ENCODE measurements around the gene EXOC3L1. TPM values are rescaled to one million over a fixed set of nuclear protein-coding genes. Genes with fewer than 3 reads are reported as not detected.
A peak's percentile ranks its signal among the peaks of the same experiment; 100 is the strongest.

Gene EXOC3L1
- total and polyA plus RNA-seq, 3 experiments from 2014 or later, result not detected

DNA sequence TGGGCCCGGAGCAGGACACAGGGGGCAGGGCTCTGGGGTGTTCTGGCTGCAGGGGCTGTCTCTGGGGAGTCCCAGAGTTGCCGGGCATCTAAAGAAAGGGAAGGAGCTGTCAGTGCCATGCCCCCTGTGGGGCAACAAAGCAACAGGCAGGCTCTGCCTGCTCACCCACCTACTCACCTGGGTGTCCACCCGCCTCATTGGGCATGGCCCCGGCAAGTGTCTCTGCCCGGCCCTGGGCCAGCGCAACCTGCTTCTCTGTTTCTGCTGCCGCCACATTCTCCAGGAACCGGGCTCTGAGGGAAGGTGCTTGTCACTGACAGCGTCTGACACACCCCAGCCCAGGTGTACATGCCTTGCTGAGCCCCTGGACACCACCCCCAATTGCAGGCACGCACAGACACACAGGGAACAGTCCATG is 44.3 kb upstream of the EXOC3L1 start:
- Mint-ChIP-seq H3K4me3 (no peak overlapping the region), H3K27me3 (peaks cover 0 to 2% of the 10 kb centered on the region in 2 donors), H3K9me3 (no peaks in the 10 kb centered on the region), H3K4me1 (peaks cover 5 to 8% (median 7%) of the 10 kb centered on the region in 3 donors), H3K36me3 (peaks cover 0 to 81% (median 7%) of the 10 kb centered on the region in 3 donors), H3K27ac (peak overlapping the region in 2 of 8 donors; percentile 45 to 58)
- Histone ChIP-seq H3K27ac (ENCODE audit: low read depth, low read length) (no peak overlapping the region), H3K9me3 (ENCODE audit: low read length) (no peaks in the 10 kb centered on the region), H3K4me3 (ENCODE audit: low read length) (no peak overlapping the region), H3K4me1 (ENCODE audit: insufficient read depth, low read length) (no peaks in the 10 kb centered on the region), H3K36me3 (ENCODE audit: insufficient read depth, low read length) (peaks cover 28% of the 10 kb centered on the region), H3K27me3 (ENCODE audit: insufficient read depth, low read length, poor library complexity, severe bottlenecking) (no peaks in the 10 kb centered on the region)
- no peak for DNase-seq
- ChIA-PET POLR2A (no interaction called here), CTCF (no interaction called here)

DNA sequence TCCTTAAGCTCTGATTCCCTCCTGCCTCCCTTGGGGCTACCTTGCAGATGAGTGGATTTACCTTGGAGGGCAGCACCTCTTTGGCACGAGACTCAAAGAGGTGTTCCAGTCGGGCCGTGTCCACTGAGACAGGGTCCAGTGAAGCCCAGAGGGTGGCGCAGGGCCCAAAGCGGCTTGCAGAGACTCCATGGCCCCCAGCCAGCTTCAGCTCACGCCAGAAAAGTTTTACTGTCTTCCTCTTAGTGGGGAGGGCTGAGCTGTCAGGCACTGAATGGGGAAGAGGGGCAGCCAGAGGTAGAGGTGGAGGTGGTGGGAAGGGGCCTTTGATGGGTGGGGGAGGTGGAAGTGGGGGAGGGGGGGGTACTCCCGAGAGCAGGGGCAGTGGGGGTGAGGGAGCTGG is 43.7 kb upstream of the EXOC3L1 start:
- Histone ChIP-seq H3K4me1 (ENCODE audit: insufficient read depth, low read length) (no peaks in the 10 kb centered on the region), H3K27ac (ENCODE audit: low read depth, low read length) (no peak overlapping the region), H3K9me3 (ENCODE audit: low read length) (no peaks in the 10 kb centered on the region), H3K27me3 (ENCODE audit: insufficient read depth, low read length, poor library complexity, severe bottlenecking) (no peaks in the 10 kb centered on the region), H3K36me3 (ENCODE audit: insufficient read depth, low read length) (peaks cover 34% of the 10 kb centered on the region), H3K4me3 (ENCODE audit: low read length) (no peak overlapping the region)
- POLR2A ChIA-PET, result no interaction called here
- no peak overlapping the region for H3K27ac Mint-ChIP-seq
- no peak for DNase-seq
- H3K4me3 Mint-ChIP-seq, result peak overlapping the region in 1 of 7 donors; percentile 6
- CTCF ChIA-PET, result no interaction called here
- peaks cover 5 to 13% (median 7%) of the 10 kb centered on the region in 3 donors for H3K4me1 Mint-ChIP-seq
- H3K9me3 Mint-ChIP-seq, result no peaks in the 10 kb centered on the region
- H3K27me3 Mint-ChIP-seq, result peaks cover 0 to 2% of the 10 kb centered on the region in 2 donors
- H3K36me3 Mint-ChIP-seq, result peaks cover 0 to 81% (median 7%) of the 10 kb centered on the region in 3 donors

DNA sequence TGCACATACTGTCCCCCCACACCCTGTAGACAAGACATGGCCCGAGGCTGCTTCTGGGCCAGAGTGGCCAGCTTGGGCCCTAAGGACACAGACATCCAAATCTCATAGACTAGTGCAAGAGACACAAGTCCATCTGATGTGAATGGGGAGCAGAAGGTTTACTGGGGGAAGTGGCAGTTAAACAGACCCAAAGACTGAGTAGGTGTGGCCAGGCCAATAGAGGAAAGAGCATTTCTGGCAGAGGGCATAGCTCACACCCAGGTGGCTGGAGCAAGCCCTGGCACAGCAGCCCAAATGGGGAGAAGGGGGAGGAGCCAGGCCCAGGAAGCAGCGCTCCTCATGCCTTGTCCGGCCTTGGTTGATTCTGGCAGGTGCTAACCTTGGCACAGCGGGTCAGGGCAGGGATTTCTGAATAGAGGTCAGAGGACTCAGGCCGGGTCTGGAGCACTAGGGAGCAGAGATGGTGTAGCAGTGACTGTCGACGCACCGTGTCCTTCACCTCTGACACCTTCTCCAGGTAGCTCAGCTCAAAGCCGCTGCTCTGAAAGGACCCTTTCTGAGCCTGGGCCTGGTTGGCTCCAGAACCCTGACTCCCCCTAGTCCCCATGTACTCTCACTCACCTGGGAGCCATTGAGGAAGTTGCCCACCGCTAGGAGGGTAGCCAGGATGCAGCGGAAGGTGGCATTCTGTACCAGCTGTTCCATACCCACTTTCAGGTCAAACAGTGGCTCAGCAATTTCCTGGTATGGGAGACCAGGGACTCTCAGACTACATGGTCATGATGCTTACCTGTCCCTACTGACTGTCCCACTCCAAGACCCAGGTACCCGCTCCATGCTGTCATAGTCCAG is 41.1 kb upstream of the EXOC3L1 start:
- H3K9me3 Mint-ChIP-seq, result no peaks in the 10 kb centered on the region
- peak overlapping the region in 2 of 8 donors; percentile 12 to 75 for H3K27ac Mint-ChIP-seq
- Histone ChIP-seq H3K27ac (ENCODE audit: low read depth, low read length) (no peak overlapping the region), H3K27me3 (ENCODE audit: insufficient read depth, low read length, poor library complexity, severe bottlenecking) (no peaks in the 10 kb centered on the region), H3K9me3 (ENCODE audit: low read length) (no peaks in the 10 kb centered on the region), H3K36me3 (ENCODE audit: insufficient read depth, low read length) (peaks cover 36% of the 10 kb centered on the region), H3K4me3 (ENCODE audit: low read length) (no peak overlapping the region), H3K4me1 (ENCODE audit: insufficient read depth, low read length) (peaks cover 18% of the 10 kb centered on the region)
- H3K4me1 Mint-ChIP-seq, result peaks cover 24 to 34% (median 24%) of the 10 kb centered on the region in 3 donors
- CTCF ChIA-PET, result interaction anchor here (1.8 kb wide), 1 partner anchor 15 kb away, joined by 4 read pairs; no protein-coding TSS in a partner anchor
- peaks cover 0 to 74% (median 5%) of the 10 kb centered on the region in 3 donors for H3K36me3 Mint-ChIP-seq
- H3K27me3 Mint-ChIP-seq, result peaks cover 0 to 3% of the 10 kb centered on the region in 2 donors
- peak overlapping the region in 1 of 7 donors; percentile 16 for H3K4me3 Mint-ChIP-seq
- POLR2A ChIA-PET, result no interaction called here
- DNase-seq, result no peak

DNA sequence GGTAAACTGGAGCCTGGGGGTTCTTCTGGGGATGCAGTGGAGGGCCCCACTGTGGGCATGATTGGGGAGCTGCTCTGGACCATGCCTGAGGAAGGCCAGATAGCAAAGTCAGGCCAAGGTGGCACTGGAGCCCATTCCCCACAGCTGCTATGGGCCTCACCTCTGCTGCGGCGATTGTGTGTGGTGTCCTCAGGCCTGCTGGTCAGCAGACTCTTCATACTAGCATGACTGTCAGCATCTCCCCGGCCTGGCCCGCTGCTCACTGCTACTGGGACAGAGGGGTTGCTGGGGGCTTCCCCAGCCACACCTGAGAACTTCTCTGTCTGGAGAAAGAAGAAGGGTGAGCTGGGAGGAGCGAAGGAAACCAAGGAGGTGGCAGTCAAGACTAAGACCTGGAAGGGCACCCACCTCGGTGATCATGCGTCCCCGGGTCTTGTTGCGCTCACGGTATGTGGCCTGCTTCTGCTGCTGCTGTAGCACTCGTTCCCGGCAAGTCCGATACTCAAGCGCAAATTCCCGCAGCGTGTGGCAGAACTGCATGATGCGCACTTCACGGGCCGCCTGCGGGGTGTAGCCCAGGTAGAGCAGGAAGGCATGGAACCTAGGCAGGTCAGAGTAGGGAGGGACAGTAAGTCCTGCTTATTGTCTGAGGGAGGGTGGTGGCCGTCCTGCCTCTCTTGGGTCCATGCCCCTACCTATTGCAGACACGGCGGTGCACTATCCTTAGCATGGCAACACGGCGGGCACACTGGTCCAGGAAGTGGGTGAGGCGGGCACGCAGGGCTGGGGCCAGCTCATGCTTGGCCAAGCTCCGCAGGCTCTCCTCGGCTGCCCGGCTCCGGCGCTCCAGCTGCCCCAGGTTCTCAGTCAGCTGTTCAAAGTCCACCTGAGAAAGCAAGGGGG is 40.2 kb upstream of the EXOC3L1 start:
- peaks cover 0 to 68% (median 4%) of the 10 kb centered on the region in 3 donors for H3K36me3 Mint-ChIP-seq

DNA sequence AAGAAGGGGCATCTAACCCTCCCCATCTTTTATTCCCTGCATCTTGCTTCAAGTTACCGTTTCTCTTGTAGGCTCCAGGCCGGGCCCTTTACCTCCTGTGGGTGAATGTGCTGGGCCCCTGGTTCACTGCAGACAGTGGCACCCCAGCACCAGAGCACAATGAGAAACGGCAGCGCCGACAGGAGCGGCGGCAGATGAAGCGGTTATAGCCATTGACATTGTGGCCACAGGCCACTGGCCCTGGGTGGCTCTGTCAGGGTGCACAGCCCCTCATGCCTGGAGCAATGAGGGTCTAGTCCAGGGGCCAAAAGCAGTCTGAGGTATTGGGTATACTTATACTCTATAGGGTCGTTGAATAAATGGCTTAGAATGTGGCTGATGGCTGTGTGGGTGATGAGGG is 39.0 kb upstream of the EXOC3L1 start:
- CTCF ChIA-PET, result interaction anchor here (1.9 kb wide), 1 partner anchor 17 kb away, joined by 5 read pairs; no protein-coding TSS in a partner anchor
- H3K9me3 ChIP-seq (ENCODE audit: low read length), result no peaks in the 10 kb centered on the region
- no peaks in the 10 kb centered on the region for H3K27me3 ChIP-seq (ENCODE audit: insufficient read depth, low read length, poor library complexity, severe bottlenecking)
- H3K36me3 Mint-ChIP-seq, result peaks cover 0 to 57% (median 4%) of the 10 kb centered on the region in 3 donors
- POLR2A ChIA-PET, result no interaction called here
- H3K4me3 Mint-ChIP-seq, result peak overlapping the region; percentile 11 to 100 (median 99)
- H3K4me3 ChIP-seq (ENCODE audit: low read length), result no peak overlapping the region
- H3K4me1 Mint-ChIP-seq, result peaks cover 37 to 52% (median 44%) of the 10 kb centered on the region in 3 donors
- no peak overlapping the region for H3K27ac ChIP-seq (ENCODE audit: low read depth, low read length)
- peak overlapping the region in 3 of 8 donors; percentile 27 to 69 (median 66) for H3K27ac Mint-ChIP-seq
- H3K27me3 Mint-ChIP-seq, result peaks cover 0 to 2% of the 10 kb centered on the region in 2 donors
- H3K36me3 ChIP-seq (ENCODE audit: insufficient read depth, low read length), result peaks cover 29% of the 10 kb centered on the region
- H3K4me1 ChIP-seq (ENCODE audit: insufficient read depth, low read length), result peaks cover 36% of the 10 kb centered on the region
- DNase-seq, result no peak
- no peaks in the 10 kb centered on the region for H3K9me3 Mint-ChIP-seq

More for the DNA sequence above, 40.2 kb upstream of the EXOC3L1 start:
- Histone ChIP-seq H3K4me1 (ENCODE audit: insufficient read depth, low read length) (peaks cover 23% of the 10 kb centered on the region), H3K4me3 (ENCODE audit: low read length) (no peak overlapping the region), H3K36me3 (ENCODE audit: insufficient read depth, low read length) (peaks cover 29% of the 10 kb centered on the region), H3K27me3 (ENCODE audit: insufficient read depth, low read length, poor library complexity, severe bottlenecking) (no peaks in the 10 kb centered on the region), H3K27ac (ENCODE audit: low read depth, low read length) (no peak overlapping the region), H3K9me3 (ENCODE audit: low read length) (no peaks in the 10 kb centered on the region)
- Mint-ChIP-seq H3K4me1 (peaks cover 29 to 39% (median 31%) of the 10 kb centered on the region in 3 donors), H3K27me3 (peaks cover 0 to 2% of the 10 kb centered on the region in 2 donors), H3K27ac (peak overlapping the region in 2 of 8 donors; percentile 27 to 75), H3K9me3 (no peaks in the 10 kb centered on the region), H3K4me3 (peak overlapping the region in 4 of 7 donors; percentile 3 to 48 (median 20))
- no peak for DNase-seq
- ChIA-PET POLR2A (interaction anchor here (0.6 kb wide), 1 partner anchor 38 kb away, joined by 3 read pairs; no protein-coding TSS in a partner anchor), CTCF (interaction anchor here (1.8 kb wide), 1 partner anchor 16 kb away, joined by 4 read pairs; no protein-coding TSS in a partner anchor)

DNA sequence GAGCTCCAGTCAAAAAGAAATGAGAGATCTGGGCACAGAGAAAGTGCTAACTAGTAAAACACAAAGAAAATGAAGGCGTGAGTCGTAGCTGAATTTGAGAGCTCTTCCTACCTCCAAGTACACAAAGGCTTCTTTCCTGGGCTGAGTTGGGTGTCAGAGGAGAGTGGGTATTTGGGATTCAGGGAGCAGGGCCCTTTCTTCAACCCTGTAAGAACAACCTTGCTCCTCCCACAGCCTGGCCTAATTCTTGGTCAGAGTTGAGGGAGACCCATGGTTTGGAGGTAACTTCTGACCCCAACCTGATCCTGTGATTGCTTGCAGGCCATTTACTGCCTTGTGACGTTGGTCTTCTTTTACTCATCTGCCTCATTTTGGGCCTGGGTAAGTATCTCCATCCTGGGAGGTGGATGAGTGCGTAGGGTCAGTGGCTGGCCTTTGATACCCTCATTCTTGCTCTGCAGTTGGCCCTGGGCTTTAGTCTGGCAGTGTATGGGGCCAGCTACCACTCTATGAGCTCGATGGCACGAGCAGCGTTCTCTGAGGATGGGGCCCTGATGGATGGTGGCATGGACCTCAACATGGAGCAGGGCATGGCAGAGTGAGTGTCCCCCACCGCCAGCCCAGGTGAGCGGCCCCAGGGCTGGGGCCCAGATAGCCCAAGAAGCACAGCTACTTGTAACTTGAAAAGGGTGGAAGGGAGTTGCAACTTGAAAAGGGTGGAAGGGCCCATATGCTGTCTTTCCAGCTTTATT is 38.3 kb upstream of the EXOC3L1 start:
- Mint-ChIP-seq H3K36me3 (peaks cover 0 to 53% (median 4%) of the 10 kb centered on the region in 3 donors), H3K4me3 (peak overlapping the region; percentile 98 to 100 (median 99)), H3K9me3 (no peaks in the 10 kb centered on the region), H3K4me1 (peaks cover 39 to 56% (median 50%) of the 10 kb centered on the region in 3 donors), H3K27ac (peak overlapping the region in 7 of 8 donors; percentile 93 to 99 (median 98)), H3K27me3 (peaks cover 0 to 2% of the 10 kb centered on the region in 2 donors)
- Histone ChIP-seq H3K36me3 (ENCODE audit: insufficient read depth, low read length) (peaks cover 29% of the 10 kb centered on the region), H3K4me1 (ENCODE audit: insufficient read depth, low read length) (peaks cover 42% of the 10 kb centered on the region), H3K27ac (ENCODE audit: low read depth, low read length) (peak overlapping the region; percentile 94), H3K4me3 (ENCODE audit: low read length) (peak overlapping the region; percentile 99), H3K27me3 (ENCODE audit: insufficient read depth, low read length, poor library complexity, severe bottlenecking) (no peaks in the 10 kb centered on the region), H3K9me3 (ENCODE audit: low read length) (no peaks in the 10 kb centered on the region)
- POLR2A ChIA-PET, result interaction anchor here (2.0 to 3.1 kb wide), 3 partner anchors 9 to 19 kb away, joined by 7 to 15 read pairs (median 14); partner anchors contain the start of gene FHOD1
- no peak for DNase-seq
- CTCF ChIA-PET, result interaction anchor here (0.6 to 2.4 kb wide), 8 partner anchors 9 to 73 kb away, joined by 3 to 12 read pairs (median 6); no protein-coding TSS in a partner anchor

DNA sequence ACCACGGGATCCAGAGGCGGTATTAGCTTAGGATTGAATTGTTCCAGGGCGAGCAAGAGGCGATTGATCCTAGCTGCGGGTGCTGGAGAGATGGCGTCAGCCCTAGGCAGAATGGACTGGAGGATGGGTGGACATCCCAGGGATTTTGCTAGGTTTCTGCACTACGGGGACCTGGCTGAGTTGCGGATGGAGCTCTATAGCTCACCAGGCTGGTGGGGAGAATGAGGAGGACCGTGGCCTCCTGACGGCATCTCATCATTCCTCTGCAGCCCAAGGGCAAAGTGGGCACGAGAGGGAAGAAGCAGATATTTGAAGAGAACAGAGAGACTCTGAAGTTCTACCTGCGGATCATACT is 37.6 kb upstream of the EXOC3L1 start:
- Mint-ChIP-seq H3K4me1 (peaks cover 39 to 60% (median 50%) of the 10 kb centered on the region in 3 donors), H3K27me3 (peaks cover 0 to 2% of the 10 kb centered on the region in 2 donors), H3K36me3 (peaks cover 0 to 55% (median 8%) of the 10 kb centered on the region in 3 donors), H3K27ac (peak overlapping the region; percentile 93 to 99 (median 98)), H3K4me3 (peak overlapping the region; percentile 98 to 100 (median 99)), H3K9me3 (no peaks in the 10 kb centered on the region)
- no peaks in the 10 kb centered on the region for H3K27me3 ChIP-seq (ENCODE audit: insufficient read depth, low read length, poor library complexity, severe bottlenecking)
- peaks cover 42% of the 10 kb centered on the region for H3K4me1 ChIP-seq (ENCODE audit: insufficient read depth, low read length)
- ChIA-PET CTCF (interaction anchor here (1.0 to 2.4 kb wide), 9 partner anchors 10 to 706 kb away, joined by 3 to 12 read pairs (median 5); no protein-coding TSS in a partner anchor), POLR2A (interaction anchor here (1.2 to 3.1 kb wide), 4 partner anchors 10 to 199 kb away, joined by 4 to 15 read pairs (median 10); partner anchors contain the start of gene FHOD1)
- H3K27ac ChIP-seq (ENCODE audit: low read depth, low read length), result peak overlapping the region; percentile 94
- H3K4me3 ChIP-seq (ENCODE audit: low read length), result peak overlapping the region; percentile 99
- no peak for DNase-seq
- H3K9me3 ChIP-seq (ENCODE audit: low read length), result no peaks in the 10 kb centered on the region
- peaks cover 29% of the 10 kb centered on the region for H3K36me3 ChIP-seq (ENCODE audit: insufficient read depth, low read length)

Measured in CD8-positive, alpha-beta memory T cell (primary cell).